Neural progenitor cell (in vitro differentiated cells): ENCODE data around the gene CFAP54. TPM values are rescaled to one million over a fixed set of nuclear protein-coding genes. Genes with fewer than 3 reads are reported as not detected.

Experiments used
- DNase-seq: peaks from one replicate; pipeline ENCODE4 v3.0.0-alpha.2; 2016; ENCODE audit warnings: low spot score
- H2AFZ ChIP-seq: fragments of 200-600 bp; sonication (generic); replicated peaks from 2 replicates; pipeline ENCODE4 v1.6.1; 2016; ENCODE audit warnings: antibody characterized with exemption
- H3F3A ChIP-seq: fragments of 200-600 bp; sonication (generic); 2 replicates; pipeline ENCODE4 v1.6.1; 2016; ENCODE audit warnings: antibody characterized with exemption, low read depth
- H3K27ac ChIP-seq: fragments of 200-600 bp; sonication (generic); 2 replicates; pipeline ENCODE4 v1.5.1; 2016; ENCODE audit warnings: mild to moderate bottlenecking
- H3K27me3 ChIP-seq: fragments of 200-600 bp; sonication (generic); 2 replicates; pipeline ENCODE4 v1.6.1; 2016; ENCODE audit warnings: mild to moderate bottlenecking, moderate library complexity
- H3K36me3 ChIP-seq: fragments of 200-600 bp; sonication (generic); 2 replicates; pipeline ENCODE4 v1.5.1; 2016
- H3K4me1 ChIP-seq: fragments of 200-600 bp; sonication (generic); 2 replicates; pipeline ENCODE4 v1.6.1; 2016; ENCODE audit warnings: mixed run types
- H3K4me2 ChIP-seq: fragments of 200-600 bp; sonication (generic); 2 replicates; pipeline ENCODE4 v1.6.1; 2016
- H3K4me3 ChIP-seq: fragments of 200-600 bp; sonication (generic); 2 replicates; pipeline ENCODE4 v1.5.1; 2016
- H3K79me2 ChIP-seq: fragments of 200-600 bp; sonication (generic); 2 replicates; pipeline ENCODE4 v1.6.1; 2016; ENCODE audit warnings: low read depth
- H3K9ac ChIP-seq: fragments of 200-600 bp; sonication (generic); 2 replicates; pipeline ENCODE4 v1.6.1; 2016
- H3K9me3 ChIP-seq: fragments of 200-600 bp; sonication (generic); 2 replicates; pipeline ENCODE4 v1.5.1; 2016; ENCODE audit warnings: low read depth
- H4K20me1 ChIP-seq: fragments of 200-600 bp; sonication (generic); 2 replicates; pipeline ENCODE4 v1.6.1; 2016; ENCODE audit warnings: low read depth
- H3K27ac Mint-ChIP-seq: 3 replicates; pipeline ENCODE4 v1.8.0; 2021; ENCODE audit warnings: mixed read lengths
- H3K27me3 Mint-ChIP-seq: 2 replicates; pipeline ENCODE4 v1.8.0; 2022; ENCODE audit warnings: low read depth, mild to moderate bottlenecking, inconsistent platforms, moderate library complexity, mixed read lengths; ENCODE audit not compliant: insufficient read depth
- H3K36me3 Mint-ChIP-seq: 3 replicates; pipeline ENCODE4 v1.8.0; 2021; ENCODE audit warnings: mixed read lengths
- H3K4me1 Mint-ChIP-seq: 3 replicates; pipeline ENCODE4 v1.8.0; 2021; ENCODE audit warnings: mixed read lengths
- H3K4me3 Mint-ChIP-seq: 3 replicates; pipeline ENCODE4 v1.8.0; 2021; ENCODE audit warnings: mild to moderate bottlenecking, moderate library complexity, mixed read lengths
- H3K9me3 Mint-ChIP-seq: 3 replicates; pipeline ENCODE4 v1.8.0; 2020; ENCODE audit warnings: mixed read lengths
- EZH2 ChIP-seq: fragments of 200-600 bp; sonication (generic); IDR thresholded peaks from 2 replicates; pipeline ENCODE4 v1.6.1; 2017; ENCODE audit warnings: antibody characterized with exemption, mild to moderate bottlenecking, moderate library complexity
- EZH2phosphoT487 ChIP-seq: fragments of 200-600 bp; sonication (generic); IDR thresholded peaks from 2 replicates; pipeline ENCODE4 v1.6.1; 2017; ENCODE audit warnings: antibody characterized with exemption
- total RNA-seq: library from RNA; depleted of rRNA; stranded (reverse); fragments of >200 nt; gene quantifications from 2 replicates; pipeline ENCODE4 v1.2.3, GENCODE V29; 2015; ENCODE audit warnings: low replicate concordance
- TF ChIP-seq, protein P1 (sequence below): fragments of 200-600 bp; sonication (generic); IDR thresholded peaks from 2 replicates; pipeline ENCODE4 v1.5.1; 2017; ENCODE audit warnings: antibody characterized with exemption, mild to moderate bottlenecking

CFAP54 gene
- total RNA-seq, 1 donor from 2014 or later, result 4.2 TPM

DNA sequence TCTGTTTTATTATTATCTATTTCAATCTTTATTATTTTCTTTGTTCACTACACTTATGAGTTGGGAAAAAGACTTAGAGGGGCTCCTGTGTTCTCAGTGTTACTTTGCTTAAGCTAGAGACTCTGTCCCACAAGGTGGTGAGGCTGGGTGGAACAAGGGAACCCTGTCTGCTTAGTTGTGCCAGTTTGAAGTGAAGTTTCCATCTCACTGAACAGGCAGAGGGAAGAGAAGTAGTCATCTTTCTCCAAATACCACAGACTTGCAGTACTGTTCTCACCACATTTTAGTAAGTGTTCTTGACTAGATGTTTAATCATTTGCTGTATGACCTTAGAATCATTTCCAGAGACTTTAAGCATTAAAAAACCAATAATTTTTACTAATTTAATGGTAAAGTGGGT is 222.0 kb downstream of the CFAP54 start:
- no peaks in the 10 kb centered on the region for H3K36me3 ChIP-seq
- H3K4me1 ChIP-seq, result peaks cover 5% of the 10 kb centered on the region
- no peaks in the 10 kb centered on the region for H3K36me3 Mint-ChIP-seq
- TF ChIP-seq, protein P1, sequence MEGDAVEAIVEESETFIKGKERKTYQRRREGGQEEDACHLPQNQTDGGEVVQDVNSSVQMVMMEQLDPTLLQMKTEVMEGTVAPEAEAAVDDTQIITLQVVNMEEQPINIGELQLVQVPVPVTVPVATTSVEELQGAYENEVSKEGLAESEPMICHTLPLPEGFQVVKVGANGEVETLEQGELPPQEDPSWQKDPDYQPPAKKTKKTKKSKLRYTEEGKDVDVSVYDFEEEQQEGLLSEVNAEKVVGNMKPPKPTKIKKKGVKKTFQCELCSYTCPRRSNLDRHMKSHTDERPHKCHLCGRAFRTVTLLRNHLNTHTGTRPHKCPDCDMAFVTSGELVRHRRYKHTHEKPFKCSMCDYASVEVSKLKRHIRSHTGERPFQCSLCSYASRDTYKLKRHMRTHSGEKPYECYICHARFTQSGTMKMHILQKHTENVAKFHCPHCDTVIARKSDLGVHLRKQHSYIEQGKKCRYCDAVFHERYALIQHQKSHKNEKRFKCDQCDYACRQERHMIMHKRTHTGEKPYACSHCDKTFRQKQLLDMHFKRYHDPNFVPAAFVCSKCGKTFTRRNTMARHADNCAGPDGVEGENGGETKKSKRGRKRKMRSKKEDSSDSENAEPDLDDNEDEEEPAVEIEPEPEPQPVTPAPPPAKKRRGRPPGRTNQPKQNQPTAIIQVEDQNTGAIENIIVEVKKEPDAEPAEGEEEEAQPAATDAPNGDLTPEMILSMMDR, result no peak
- TF ChIP-seq EZH2phosphoT487, result no peak
- H2AFZ ChIP-seq, result no peak overlapping the region
- H3K9me3 Mint-ChIP-seq, result no peaks in the 10 kb centered on the region
- H3K27ac ChIP-seq, result no peak overlapping the region
- no peaks in the 10 kb centered on the region for H3K79me2 ChIP-seq
- H3K4me3 Mint-ChIP-seq, result no peak overlapping the region
- no peaks in the 10 kb centered on the region for H3K27me3 Mint-ChIP-seq
- no peaks in the 10 kb centered on the region for H3K27me3 ChIP-seq
- H3K4me2 ChIP-seq, result no peak overlapping the region
- DNase-seq, result no peak
- H3K9ac ChIP-seq, result no peak overlapping the region
- no peaks in the 10 kb centered on the region for H3K9me3 ChIP-seq
- no peaks in the 10 kb centered on the region for H4K20me1 ChIP-seq
- H3K4me3 ChIP-seq, result no peak overlapping the region
- no peak overlapping the region for H3K27ac Mint-ChIP-seq
- peaks cover 5% of the 10 kb centered on the region for H3F3A ChIP-seq
- H3K4me1 Mint-ChIP-seq, result peaks cover 4% of the 10 kb centered on the region

DNA sequence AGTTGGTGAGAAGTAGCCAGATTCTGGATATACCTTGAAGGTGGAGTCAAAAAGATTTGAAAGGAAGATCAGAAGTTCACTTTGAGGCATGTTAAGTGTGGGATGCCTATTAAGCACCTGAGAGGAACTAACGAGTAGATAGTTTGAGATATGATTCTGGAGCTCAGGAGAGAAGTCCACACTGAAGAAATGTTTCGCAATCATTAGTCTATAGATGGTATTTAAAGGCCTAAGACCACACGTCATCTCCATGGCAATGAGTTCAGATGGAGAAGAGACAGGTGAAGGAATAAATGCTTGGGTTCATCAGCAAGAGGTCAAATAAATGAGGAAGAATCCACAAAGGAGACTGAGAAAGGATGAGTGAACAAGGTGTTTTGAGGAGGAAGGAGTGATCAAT is 224.8 kb downstream of the CFAP54 start:
- Mint-ChIP-seq H3K36me3 (no peaks in the 10 kb centered on the region), H3K4me3 (no peak overlapping the region), H3K27me3 (no peaks in the 10 kb centered on the region), H3K27ac (no peak overlapping the region), H3K4me1 (peaks cover 6% of the 10 kb centered on the region), H3K9me3 (no peaks in the 10 kb centered on the region)
- Histone ChIP-seq H4K20me1 (no peaks in the 10 kb centered on the region), H3K9me3 (no peaks in the 10 kb centered on the region), H3K9ac (no peak overlapping the region), H3K4me3 (no peak overlapping the region), H3K4me2 (no peak overlapping the region), H3K27me3 (no peaks in the 10 kb centered on the region), H3K79me2 (no peaks in the 10 kb centered on the region), H3K4me1 (no peaks in the 10 kb centered on the region), H3K27ac (no peak overlapping the region), H3F3A (no peaks in the 10 kb centered on the region), H2AFZ (no peak overlapping the region), H3K36me3 (no peaks in the 10 kb centered on the region)
- TF ChIP-seq EZH2phosphoT487 (no peak), EZH2 (no peak)
- TF ChIP-seq, protein P1, result no peak
- no peak for DNase-seq

DNA sequence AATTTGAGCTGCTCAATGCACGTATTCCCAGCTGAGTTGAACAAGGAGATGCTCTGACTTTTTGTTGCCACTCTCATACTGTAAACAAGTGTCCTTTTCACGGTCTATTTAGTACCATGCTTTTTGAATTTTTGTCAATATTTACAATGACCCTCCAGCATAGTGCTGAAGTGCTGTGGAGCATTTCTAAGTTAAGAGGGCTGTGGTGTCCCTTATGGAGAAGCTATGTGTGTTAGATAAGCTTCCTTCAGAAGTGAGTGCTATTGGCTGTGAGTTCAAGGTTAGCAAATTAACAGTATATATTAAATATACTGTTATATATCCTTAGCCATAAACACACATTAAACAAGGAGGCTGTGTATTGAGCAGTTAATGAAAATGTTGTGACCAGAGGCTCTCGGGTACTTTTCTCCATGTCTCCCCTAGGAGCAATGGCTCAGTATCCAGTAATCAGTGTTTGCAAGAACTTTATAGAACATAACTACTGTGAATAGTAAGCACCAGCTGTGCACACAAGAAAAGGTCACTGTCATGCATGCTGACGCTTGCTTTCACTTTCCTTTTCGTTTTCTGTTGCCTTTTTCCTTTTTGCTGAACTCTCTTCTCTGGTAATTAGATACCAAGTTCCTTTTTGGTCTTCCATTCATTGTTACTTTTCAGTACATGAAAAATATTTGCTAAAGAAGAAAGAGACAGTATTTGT is 230.4 kb downstream of the CFAP54 start:
- Histone ChIP-seq H3F3A (no peaks in the 10 kb centered on the region), H3K4me1 (no peaks in the 10 kb centered on the region), H3K4me2 (no peak overlapping the region), H3K4me3 (no peak overlapping the region), H3K36me3 (no peaks in the 10 kb centered on the region), H2AFZ (no peak overlapping the region), H4K20me1 (no peaks in the 10 kb centered on the region), H3K27me3 (no peaks in the 10 kb centered on the region), H3K9ac (no peak overlapping the region), H3K9me3 (no peaks in the 10 kb centered on the region), H3K27ac (no peak overlapping the region), H3K79me2 (no peaks in the 10 kb centered on the region)
- H3K9me3 Mint-ChIP-seq, result no peaks in the 10 kb centered on the region
- no peaks in the 10 kb centered on the region for H3K27me3 Mint-ChIP-seq
- DNase-seq, result no peak
- H3K4me3 Mint-ChIP-seq, result no peak overlapping the region
- TF ChIP-seq EZH2 (no peak), EZH2phosphoT487 (no peak)
- TF ChIP-seq, protein P1, result no peak
- no peak overlapping the region for H3K27ac Mint-ChIP-seq
- no peaks in the 10 kb centered on the region for H3K36me3 Mint-ChIP-seq
- H3K4me1 Mint-ChIP-seq, result peaks cover 6% of the 10 kb centered on the region
